ENCODE data around the gene IGHMBP2. TPM values are rescaled to one million over a fixed set of nuclear protein-coding genes. Genes with fewer than 3 reads are reported as not detected.

The IGHMBP2 gene
- total RNA-seq, 1 experiment from 2014 or later: 24.0 TPM

DNA sequence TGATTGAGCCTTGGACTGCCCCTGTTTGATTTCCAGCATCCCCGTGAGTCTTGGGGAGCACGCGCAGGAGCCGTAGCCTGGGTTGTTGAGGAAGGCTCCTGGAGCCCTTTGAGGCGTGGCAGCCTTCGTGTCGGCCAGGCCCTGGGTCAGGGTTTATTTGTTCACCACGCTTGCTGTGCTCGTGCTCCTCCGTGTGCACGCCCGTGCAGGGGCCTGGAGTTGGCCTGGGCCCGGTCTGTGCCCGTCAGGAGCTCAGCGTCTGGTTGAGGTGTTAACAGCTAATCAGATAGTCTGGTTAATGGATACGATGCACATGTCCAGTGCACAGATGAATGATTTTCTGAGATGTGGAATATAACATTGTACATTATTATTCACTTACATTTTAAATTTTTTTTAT, 8.0 kb downstream of the IGHMBP2 start:
- Mint-ChIP-seq H3K4me1 (no peaks in the 10 kb centered on the region), H3K36me3 (ENCODE audit: insufficient read depth in 1 of 3, low read depth in 3 of 3) (peaks cover 28 to 74% (median 72%) of the 10 kb centered on the region in 3 experiments; a peak in 6 of 7 replicates), H3K4me3 (no peak overlapping the region), H3K27me3 (ENCODE audit: low read depth) (no peaks in the 10 kb centered on the region), H3K9me3 (no peaks in the 10 kb centered on the region), H3K27ac (no peak overlapping the region)
- H4K5ac ChIP-seq (ENCODE audit: insufficient read length, low read depth, low read length): no peak overlapping the region
- H2BK120ac ChIP-seq (ENCODE audit: low read depth, low read length, poor library complexity, severe bottlenecking): no peak overlapping the region
- no peak overlapping the region for H3K56ac ChIP-seq (ENCODE audit: insufficient read length, low read depth, low read length)
- no peak overlapping the region for H3K4ac ChIP-seq (ENCODE audit: low read depth, low read length)
- no peak overlapping the region for H3K9ac ChIP-seq (ENCODE audit: extremely low read depth, insufficient read length, low read length)
- no peak overlapping the region for H3K27ac ChIP-seq (ENCODE audit: insufficient read length, low read depth, low read length)
- H3K14ac ChIP-seq (ENCODE audit: insufficient read depth, low read length): no peak overlapping the region
- no peaks in the 10 kb centered on the region for H3K79me2 ChIP-seq (ENCODE audit: insufficient read depth, low read length)
- H3K4me2 ChIP-seq (ENCODE audit: insufficient read depth, insufficient read length, low read length): no peak overlapping the region
- H2BK15ac ChIP-seq (ENCODE audit: low read depth, low read length): no peak overlapping the region
- no peak for TF ChIP-seq CTCF (conservative IDR thresholded peaks at IDR 0.05)
- H2BK5ac ChIP-seq (ENCODE audit: insufficient read length, low read length): no peak overlapping the region
- H4K91ac ChIP-seq (ENCODE audit: insufficient read length, low read depth, low read length): no peak overlapping the region
- no peaks in the 10 kb centered on the region for H3K4me1 ChIP-seq (ENCODE audit: insufficient read depth, low read length)
- H3K23me2 ChIP-seq (ENCODE audit: insufficient read length, low read depth, low read length, poor library complexity, severe bottlenecking): no peaks in the 10 kb centered on the region
- no peaks in the 10 kb centered on the region for H4K20me1 ChIP-seq (ENCODE audit: control insufficient read depth, insufficient read depth, insufficient read length)
- H2BK20ac ChIP-seq (ENCODE audit: low read depth, low read length, poor library complexity, severe bottlenecking): no peak overlapping the region
- DNase-seq: no peak
- H3K23ac ChIP-seq (ENCODE audit: insufficient read length, low read depth, low read length): no peak overlapping the region
- no peak overlapping the region for H3T11ph ChIP-seq (ENCODE audit: low read length)
- no peaks in the 10 kb centered on the region for H3K9me3 ChIP-seq (ENCODE audit: control insufficient read depth, low read depth, low read length)
- no CpG with 5 or more reads among the region's 16 CpGs for WGBS (ENCODE audit: extremely low coverage, insufficient read length, low lambda C conversion rate)
- H3K27me3 ChIP-seq (ENCODE audit: insufficient read depth, low read length): no peaks in the 10 kb centered on the region
- no peak overlapping the region for H2AFZ ChIP-seq (ENCODE audit: low read length)
- no peak overlapping the region for H3K18ac ChIP-seq (ENCODE audit: insufficient read length, low read depth, low read length)
- H2BK12ac ChIP-seq (ENCODE audit: insufficient read length, low read depth, low read length): no peak overlapping the region
- H3K79me1 ChIP-seq (ENCODE audit: insufficient read depth, low read depth, low read length, poor library complexity, severe bottlenecking): no peaks in the 10 kb centered on the region
- no peak overlapping the region for H2AK5ac ChIP-seq (ENCODE audit: insufficient read length, low read length)
- H4K8ac ChIP-seq (replicated peaks; ENCODE audit: insufficient read length, low read depth, low read length): no peak overlapping the region
